A549 (cell line): ENCODE measurements around the gene PCDHB13. TPM values are rescaled to one million over a fixed set of nuclear protein-coding genes. Genes with fewer than 3 reads are reported as not detected.
"Not testable (repeated sequence)": the region's sequence is repeated elsewhere in the genome, so short reads cannot be mapped to it uniquely, and the experiment has no call there.

Experiments used
- ATAC-seq, 2 experiments: fragments of 200-7000 bp in 1 of 2; fragments of >200 bp in 1 of 2; cut with Nextera tagmentation in 1 of 2; cut with Tn5 transposase in 1 of 2; 3 replicates each; pipeline versions ENCODE4 v1.8.0 to v1.9.1; 2018 to 2020; ENCODE audit warnings: mild to moderate bottlenecking in 1 of 2, moderate library complexity in 1 of 2
- CTCF ChIA-PET: fragments of 300-600 bp; sonication (Branson Sonifier 250); formaldehyde crosslinking; extraction: SDS; loops from one replicate; lab custom pipeline; 2021; ENCODE audit warnings: antibody characterized with exemption, inconsistent platforms; lab: Yijun Ruan, JAX
- POLR2A ChIA-PET: fragments of 350-600 bp; formaldehyde crosslinking; extraction: SDS; loops from one replicate; lab custom pipeline; 2021; ENCODE audit warnings: antibody characterized with exemption, inconsistent platforms; lab: Yijun Ruan, JAX
- DNase-seq, 2 experiments: peaks; one replicate each; pipeline versions ENCODE4 v3.0.0 to v3.0.0-alpha.2; 2011 to 2016; ENCODE audit warnings: low read depth in 1 of 2, low spot score in 1 of 2
- FAIRE-seq: peaks from 2 replicates; lab custom pipeline; 2011; peaks lifted over from hg19 to GRCh38; lab: Jason Lieb, UNC
- H3K27ac ChIP-seq, 2 experiments: fragments of >200 bp; sonication (Bioruptor Twin); formaldehyde crosslinking; 3 replicates each; pipeline ENCODE4 v1.5.1; 2016 to 2017
- H3K4me1 ChIP-seq: fragments of >200 bp; sonication (Bioruptor Twin); formaldehyde crosslinking; 3 replicates; pipeline ENCODE4 v1.6.1; 2016
- H3K4me2 ChIP-seq: fragments of >200 bp; sonication (Bioruptor Twin); formaldehyde crosslinking; 3 replicates; pipeline ENCODE4 v1.6.1; 2016
- H3K4me3 ChIP-seq: fragments of >200 bp; sonication (Bioruptor Twin); formaldehyde crosslinking; 3 replicates; pipeline ENCODE4 v1.5.1; 2016
- H3K9me3 ChIP-seq: fragments of >200 bp; sonication (Bioruptor Twin); formaldehyde crosslinking; 3 replicates; pipeline ENCODE4 v1.6.1; 2016
- CEBPB ChIP-seq, 2 experiments: fragments of >200 bp in 1 of 2; sonication (Bioruptor Twin) in 1 of 2; formaldehyde crosslinking in 1 of 2; IDR thresholded peaks; 2 replicates each; pipeline ENCODE4 v1.6.1; 2012 to 2016
- EHMT2 ChIP-seq: fragments of 200-600 bp; sonication (generic); IDR thresholded peaks from 2 replicates; pipeline ENCODE4 v1.6.1; 2016; ENCODE audit warnings: antibody characterized with exemption, low read depth, mild to moderate bottlenecking, moderate library complexity
- JUNB ChIP-seq: fragments of >200 bp; sonication (Bioruptor Twin); formaldehyde crosslinking; IDR thresholded peaks from 2 replicates; pipeline ENCODE4 v1.6.1; 2016
- PHF8 ChIP-seq: fragments of 200-600 bp; sonication (generic); IDR thresholded peaks from 2 replicates; pipeline ENCODE4 v1.6.1; 2016; ENCODE audit warnings: low read depth, mild to moderate bottlenecking, antibody characterized with exemption, moderate library complexity, borderline replicate concordance
- RAD21 ChIP-seq, 2 experiments: fragments of >200 bp in 1 of 2; sonication (Bioruptor Twin) in 1 of 2; formaldehyde crosslinking in 1 of 2; IDR thresholded peaks in 1 of 2; conservative IDR thresholded peaks in 1 of 2; 2 replicates in 1 of 2; 3 replicates in 1 of 2; pipeline ENCODE4 v1.6.1; 2012 to 2018; ENCODE audit warnings: inconsistent platforms in 1 of 2
- RFX5 ChIP-seq: fragments of 450-650 bp; IDR thresholded peaks from 2 replicates; pipeline ENCODE4 v1.7.1; 2014; ENCODE audit warnings: antibody characterized with exemption, mild to moderate bottlenecking, moderate library complexity
- ZSCAN20 ChIP-seq: fragments of 250-450 bp; sonication (Bioruptor Pico); IDR thresholded peaks from 2 replicates; pipeline ENCODE4 v1.8.0; 2022; ENCODE audit warnings: mild to moderate bottlenecking, moderate library complexity
- WGBS: methylation state at CpG from one replicate; pipeline ENCODE4 v1.1.6; 2017; ENCODE audit errors: missing lambda C conversion rate; 5-methylcytosine and 5-hydroxymethylcytosine counted together
- polyA minus RNA-seq: library from RNA; depleted of rRNA, polyadenylated mRNA; stranded (reverse); fragments of >200 nt; gene quantifications from 2 replicates; pipeline ENCODE4 v1.2.3, GENCODE V29; 2011; rRNA and poly(A)+ RNA removed
- polyA plus RNA-seq, 4 experiments: library from polyadenylated mRNA; depleted of rRNA in 3 of 4; stranded (reverse); fragments of >200 nt; fragmentation: RNase III in 1 of 4; extraction: RNeasy Plus Mini Kit Qiagen cat#74134 plus additional on column Dnase treatment in 1 of 4; gene quantifications; 2 replicates in 3 of 4; 3 replicates in 1 of 4; pipeline ENCODE4 v1.2.3, GENCODE V29; 2011 to 2017
- TF ChIP-seq, protein P1 (sequence below): fragments of >200 bp; sonication (Bioruptor Twin); formaldehyde crosslinking; IDR thresholded peaks from 2 replicates; pipeline ENCODE4 v1.6.1; 2016
- TF ChIP-seq, protein P2 (sequence below): fragments of 200-600 bp; sonication (generic); IDR thresholded peaks from 2 replicates; pipeline ENCODE4 v1.6.1; 2016; ENCODE audit warnings: antibody characterized with exemption, mild to moderate bottlenecking, moderate library complexity

The PCDHB13 gene
- 0.19 and 0.28 TPM in 2 replicates for polyA plus RNA-seq (2011; rRNA removed)
- polyA plus RNA-seq (2012; cell fraction: cytosol; rRNA removed): 0.08 and 0.12 TPM in 2 replicates
- 0.24 and 0.34 TPM in 2 replicates for polyA plus RNA-seq (2012; cell fraction: nucleus; rRNA removed)
- 0.05 to 0.08 TPM (median 0.08 TPM) in 3 replicates for polyA plus RNA-seq (2017; fragmentation: RNase III; extraction: RNeasy Plus Mini Kit Qiagen cat#74134 plus additional on column Dnase treatment)
- 0.21 and 0.34 TPM in 2 replicates for polyA minus RNA-seq

DNA sequence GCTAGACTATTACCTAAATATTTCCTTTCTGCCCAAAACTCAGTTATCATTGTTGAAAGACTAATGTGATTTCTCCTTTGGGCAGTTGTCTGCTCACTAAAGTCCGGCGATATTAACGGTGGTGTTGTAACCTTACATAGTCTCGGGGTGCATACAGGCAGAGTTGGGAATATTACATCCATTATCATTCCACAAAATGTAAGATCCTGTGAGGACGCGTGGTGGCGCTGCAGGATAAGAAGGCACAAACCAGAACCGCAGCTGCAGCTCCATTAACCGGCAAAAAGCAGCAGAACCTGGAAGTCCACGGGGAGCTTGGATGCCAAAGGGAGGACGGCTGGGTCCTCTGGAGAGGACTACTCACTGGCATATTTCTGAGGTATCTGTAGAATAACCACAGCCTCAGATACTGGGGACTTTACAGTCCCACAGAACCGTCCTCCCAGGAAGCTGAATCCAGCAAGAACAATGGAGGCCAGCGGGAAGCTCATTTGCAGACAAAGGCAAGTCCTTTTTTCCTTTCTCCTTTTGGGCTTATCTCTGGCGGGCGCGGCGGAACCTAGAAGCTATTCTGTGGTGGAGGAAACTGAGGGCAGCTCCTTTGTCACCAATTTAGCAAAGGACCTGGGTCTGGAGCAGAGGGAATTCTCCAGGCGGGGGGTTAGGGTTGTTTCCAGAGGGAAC is at the start of gene PCDHB13:
PCDHB13 (plus strand) TSS at position 264 of the 684 bp plus-strand sequence; CDS start at position 469, 205 bp downstream.
- H3K4me1 ChIP-seq, H3K4me2 ChIP-seq, H3K4me3 ChIP-seq, H3K27ac ChIP-seq, POLR2A ChIA-PET, FAIRE-seq: not testable (repeated sequence)
- H3K9me3 ChIP-seq: peaks cover 10% of the 10 kb centered on the region
- CTCF ChIA-PET: interaction anchor here (0.8 to 1.4 kb wide), 5 partner anchors 10 to 386 kb away, joined by 3 to 6 read pairs (median 3); partner anchors contain the start of genes PCDHA6, PCDHB10 and PCDHB14
- TF ChIP-seq RAD21 (conservative IDR thresholded peaks at IDR 0.05 in 1 of 2, IDR thresholded peaks at IDR 0.05 in 1 of 2): peak in 1 of 2 experiments; percentile 28; a peak in 1 of 5 replicates
- 2% methylated on average over 13 of the region's 18 CpGs for WGBS
- DNase-seq (peak in 1 of 2 experiments; percentile 53), ATAC-seq (peak; percentile 59 to 73; a peak in 5 of 6 replicates)

DNA sequence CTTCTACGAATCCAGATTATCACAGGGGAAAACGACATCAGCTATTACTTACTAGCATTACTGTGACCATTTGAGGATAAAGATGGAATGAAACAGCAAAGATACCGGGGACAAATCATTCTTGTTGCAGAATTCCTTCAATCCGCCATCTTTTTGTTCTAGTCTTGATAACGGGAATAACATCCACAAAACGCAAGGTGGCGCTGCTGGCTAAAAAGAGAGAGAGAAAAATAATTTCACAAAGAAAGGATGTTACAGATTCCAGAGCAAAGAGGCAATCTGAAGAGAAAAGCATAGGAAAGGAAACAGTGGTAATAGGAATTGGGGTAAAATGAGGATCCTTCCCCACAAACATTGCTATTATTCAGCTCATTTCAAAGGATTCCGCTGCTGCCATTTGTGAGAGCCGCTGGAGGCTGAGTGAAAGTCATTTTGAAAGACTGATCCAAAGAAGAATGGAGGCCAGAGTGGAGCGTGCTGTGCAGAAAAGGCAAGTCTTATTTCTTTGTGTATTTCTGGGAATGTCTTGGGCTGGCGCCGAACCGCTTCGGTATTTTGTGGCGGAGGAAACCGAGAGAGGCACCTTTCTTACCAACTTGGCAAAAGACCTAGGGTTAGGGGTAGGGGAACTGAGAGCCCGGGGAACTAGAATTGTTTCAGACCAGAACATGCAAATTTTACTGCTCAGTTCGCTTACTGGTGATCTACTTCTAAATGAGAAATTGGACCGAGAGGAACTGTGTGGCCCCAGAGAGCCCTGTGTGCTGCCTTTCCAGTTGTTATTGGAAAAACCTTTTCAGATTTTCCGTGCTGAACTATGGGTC is 41.1 kb upstream of the PCDHB13 start, which contains the start of gene PCDHB7:
PCDHB7 (plus strand) TSS at position 264 of the 824 bp plus-strand sequence; CDS start at position 456, 192 bp downstream.
- FAIRE-seq (peak; percentile 23), DNase-seq (peak; percentile 25 to 31)
- Histone ChIP-seq H3K9me3 (peaks cover 20% of the 10 kb centered on the region; the same call in 2 of the 3 replicates), H3K4me2 (peak within 1 kb of the TSS; percentile 14; the same call in 1 of the 3 replicates), H3K27ac (no peak within 1 kb of the TSS), H3K4me3 (no peak within 1 kb of the TSS), H3K4me1 (no peaks in the 10 kb centered on the region)
- 35% methylated on average over 20 of the region's 20 CpGs for WGBS
- ChIA-PET CTCF (interaction anchor here (1.0 to 1.6 kb wide), 2 partner anchors 147 to 157 kb away, joined by 3 read pairs; partner anchors contain the start of gene PCDHGA1), POLR2A (no interaction called here)
- TF ChIP-seq JUNB (no peak), PHF8 (no peak), RFX5 (no peak), RAD21 (conservative IDR thresholded peaks at IDR 0.05 in 1 of 2, IDR thresholded peaks at IDR 0.05 in 1 of 2) (peak; percentile 16 to 46; a peak in 3 of 5 replicates), EHMT2 (no peak), ZSCAN20 (no peak), CEBPB (IDR thresholded peaks at IDR 0.05) (no peak)
- TF ChIP-seq, protein P1, sequence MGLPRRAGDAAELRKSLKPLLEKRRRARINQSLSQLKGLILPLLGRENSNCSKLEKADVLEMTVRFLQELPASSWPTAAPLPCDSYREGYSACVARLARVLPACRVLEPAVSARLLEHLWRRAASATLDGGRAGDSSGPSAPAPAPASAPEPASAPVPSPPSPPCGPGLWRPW: no peak
- TF ChIP-seq, protein P2, sequence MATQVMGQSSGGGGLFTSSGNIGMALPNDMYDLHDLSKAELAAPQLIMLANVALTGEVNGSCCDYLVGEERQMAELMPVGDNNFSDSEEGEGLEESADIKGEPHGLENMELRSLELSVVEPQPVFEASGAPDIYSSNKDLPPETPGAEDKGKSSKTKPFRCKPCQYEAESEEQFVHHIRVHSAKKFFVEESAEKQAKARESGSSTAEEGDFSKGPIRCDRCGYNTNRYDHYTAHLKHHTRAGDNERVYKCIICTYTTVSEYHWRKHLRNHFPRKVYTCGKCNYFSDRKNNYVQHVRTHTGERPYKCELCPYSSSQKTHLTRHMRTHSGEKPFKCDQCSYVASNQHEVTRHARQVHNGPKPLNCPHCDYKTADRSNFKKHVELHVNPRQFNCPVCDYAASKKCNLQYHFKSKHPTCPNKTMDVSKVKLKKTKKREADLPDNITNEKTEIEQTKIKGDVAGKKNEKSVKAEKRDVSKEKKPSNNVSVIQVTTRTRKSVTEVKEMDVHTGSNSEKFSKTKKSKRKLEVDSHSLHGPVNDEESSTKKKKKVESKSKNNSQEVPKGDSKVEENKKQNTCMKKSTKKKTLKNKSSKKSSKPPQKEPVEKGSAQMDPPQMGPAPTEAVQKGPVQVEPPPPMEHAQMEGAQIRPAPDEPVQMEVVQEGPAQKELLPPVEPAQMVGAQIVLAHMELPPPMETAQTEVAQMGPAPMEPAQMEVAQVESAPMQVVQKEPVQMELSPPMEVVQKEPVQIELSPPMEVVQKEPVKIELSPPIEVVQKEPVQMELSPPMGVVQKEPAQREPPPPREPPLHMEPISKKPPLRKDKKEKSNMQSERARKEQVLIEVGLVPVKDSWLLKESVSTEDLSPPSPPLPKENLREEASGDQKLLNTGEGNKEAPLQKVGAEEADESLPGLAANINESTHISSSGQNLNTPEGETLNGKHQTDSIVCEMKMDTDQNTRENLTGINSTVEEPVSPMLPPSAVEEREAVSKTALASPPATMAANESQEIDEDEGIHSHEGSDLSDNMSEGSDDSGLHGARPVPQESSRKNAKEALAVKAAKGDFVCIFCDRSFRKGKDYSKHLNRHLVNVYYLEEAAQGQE: no peak
- TF ChIP-seq, all 56 proteins: peak for 1
- no peak for ATAC-seq

DNA sequence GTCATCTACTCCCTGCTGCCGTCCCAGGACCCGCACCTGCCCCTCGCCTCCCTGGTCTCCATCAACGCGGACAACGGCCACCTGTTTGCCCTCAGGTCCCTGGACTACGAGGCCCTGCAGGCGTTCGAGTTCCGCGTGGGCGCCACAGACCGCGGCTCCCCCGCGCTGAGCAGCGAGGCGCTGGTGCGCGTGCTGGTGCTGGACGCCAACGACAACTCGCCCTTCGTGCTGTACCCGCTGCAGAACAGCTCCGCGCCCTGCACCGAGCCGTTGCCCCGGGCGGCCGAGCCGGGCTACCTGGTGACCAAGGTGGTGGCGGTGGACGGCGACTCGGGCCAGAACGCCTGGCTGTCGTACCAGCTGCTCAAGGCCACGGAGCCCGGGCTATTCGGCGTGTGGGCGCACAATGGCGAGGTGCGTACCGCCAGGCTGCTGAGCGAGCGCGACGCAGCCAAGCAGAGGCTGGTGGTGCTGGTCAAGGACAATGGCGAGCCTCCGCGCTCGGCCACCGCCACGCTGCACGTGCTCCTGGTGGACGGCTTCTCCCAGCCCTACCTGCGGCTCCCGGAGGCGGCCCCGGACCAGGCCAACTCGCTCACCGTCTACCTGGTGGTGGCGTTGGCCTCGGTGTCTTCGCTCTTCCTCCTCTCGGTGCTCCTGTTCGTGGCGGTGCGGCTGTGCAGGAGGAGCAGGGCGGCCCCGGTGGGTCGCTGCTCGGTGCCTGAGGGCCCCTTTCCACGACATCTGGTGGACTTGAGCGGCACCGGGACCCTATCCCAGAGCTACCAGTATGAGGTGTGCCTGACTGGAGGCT is 39.2 kb upstream of the PCDHB13 start:
- WGBS: 73% methylated on average over 57 of the region's 79 CpGs
- POLR2A ChIA-PET, H3K4me1 ChIP-seq, H3K4me3 ChIP-seq, FAIRE-seq, ATAC-seq, CTCF ChIA-PET, H3K27ac ChIP-seq, DNase-seq, H3K4me2 ChIP-seq: not testable (repeated sequence)
- peaks cover 18% of the 10 kb centered on the region; the same call in 2 of the 3 replicates for H3K9me3 ChIP-seq
